Endothelial cell of umbilical vein (primary cell): ENCODE results near the gene MED1.

Experiments used
- CTCF ChIP-seq, 2 donors: IDR thresholded peaks; 1 replicate in 1 of 2; 2 replicates in 1 of 2; pipeline ENCODE4 v1.5.1; 2011; ENCODE audit warnings: low read length in 2 of 2, mild to moderate bottlenecking in 2 of 2, moderate library complexity in 2 of 2, control low read depth in 1 of 2, inconsistent platforms in 1 of 2, low read depth in 1 of 2; ENCODE audit not compliant: insufficient read depth in 1 of 2; ENCODE audit errors: extremely low read depth in 1 of 2
- EZH2 ChIP-seq: IDR thresholded peaks from 2 replicates; pipeline ENCODE4 v1.6.1; 2012; ENCODE audit warnings: borderline replicate concordance, low read depth, mild to moderate bottlenecking, moderate library complexity, low read length, inconsistent platforms; ENCODE audit not compliant: severe bottlenecking

GRCh38 chr17:39485555-39485954 lies 34.5 kb upstream of the MED1 start:
- no peak for TF ChIP-seq CTCF (IDR thresholded peaks at IDR 0.05; ENCODE audit: extremely low read depth in 1 of 2, insufficient read depth in 1 of 2, low read depth in 1 of 2, low read length in 2 of 2)
- no peak for TF ChIP-seq EZH2
